ENCODE measurements around the gene CDCA7.
"Not testable (repeated sequence)": the region's sequence is repeated elsewhere in the genome, so short reads cannot be mapped to it uniquely, and the experiment has no call there.

CDCA7 gene

GRCh38 chr2:173327421-173327820 is 27.3 kb upstream of the CDCA7 start:
- POLR2A ChIA-PET: no interaction called here
- CTCF ChIA-PET: no interaction called here
- DNase-seq (ENCODE audit: extremely low spot score): no peak
- no peak for TF ChIP-seq BHLHE40 (IDR thresholded peaks at IDR 0.05; ENCODE audit: borderline replicate concordance)
- TF ChIP-seq SP1 (IDR thresholded peaks at IDR 0.05): no peak
- TF ChIP-seq TARDBP (IDR thresholded peaks at IDR 0.05): no peak
- no peak for TF ChIP-seq NFRKB (IDR thresholded peaks at IDR 0.05)
- no peak for TF ChIP-seq ZNF384 (IDR thresholded peaks at IDR 0.05)
- TF ChIP-seq CTBP1 (IDR thresholded peaks at IDR 0.05; ENCODE audit: borderline replicate concordance): no peak
- no peak for TF ChIP-seq ELF4 (IDR thresholded peaks at IDR 0.05)
- TF ChIP-seq, protein P1, sequence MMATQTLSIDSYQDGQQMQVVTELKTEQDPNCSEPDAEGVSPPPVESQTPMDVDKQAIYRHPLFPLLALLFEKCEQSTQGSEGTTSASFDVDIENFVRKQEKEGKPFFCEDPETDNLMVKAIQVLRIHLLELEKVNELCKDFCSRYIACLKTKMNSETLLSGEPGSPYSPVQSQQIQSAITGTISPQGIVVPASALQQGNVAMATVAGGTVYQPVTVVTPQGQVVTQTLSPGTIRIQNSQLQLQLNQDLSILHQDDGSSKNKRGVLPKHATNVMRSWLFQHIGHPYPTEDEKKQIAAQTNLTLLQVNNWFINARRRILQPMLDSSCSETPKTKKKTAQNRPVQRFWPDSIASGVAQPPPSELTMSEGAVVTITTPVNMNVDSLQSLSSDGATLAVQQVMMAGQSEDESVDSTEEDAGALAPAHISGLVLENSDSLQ (IDR thresholded peaks at IDR 0.05): no peak
- TF ChIP-seq HDGF (IDR thresholded peaks at IDR 0.05; ENCODE audit: borderline replicate concordance): no peak

DNA sequence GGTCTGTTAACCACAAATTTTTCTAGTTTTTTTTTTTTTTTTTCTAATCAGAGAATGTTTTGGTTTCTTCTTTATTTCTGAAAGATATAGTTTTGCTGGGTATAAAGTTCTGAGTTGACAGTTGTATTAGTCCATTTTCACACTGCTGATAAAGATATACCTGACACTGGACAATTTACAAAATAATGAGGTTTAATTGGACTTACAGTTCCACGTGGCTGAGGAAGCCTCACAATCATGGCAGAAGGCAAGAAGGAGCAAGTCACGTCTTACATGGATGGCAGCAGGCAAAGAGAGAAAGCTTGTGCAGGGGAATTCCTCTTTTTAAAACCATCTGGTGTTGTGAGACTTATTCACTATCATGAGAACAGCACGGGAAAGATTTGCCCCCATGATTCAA is 21.7 kb upstream of the CDCA7 start:
- POLR2A ChIA-PET; CTCF ChIA-PET; DNase-seq (ENCODE audit: extremely low spot score): not testable (repeated sequence)

- no peak for DNase-seq (ENCODE audit: extremely low spot score)
- TF ChIP-seq ELF4 (IDR thresholded peaks at IDR 0.05) (no peak), SUZ12 (IDR thresholded peaks at IDR 0.05) (no peak), L3MBTL2 (conservative IDR thresholded peaks at IDR 0.05) (no peak), FOXK2 (IDR thresholded peaks at IDR 0.05) (no peak), ZNF384 (IDR thresholded peaks at IDR 0.05) (no peak), FOXA1 (IDR thresholded peaks at IDR 0.05) (no peak), CTBP1 (IDR thresholded peaks at IDR 0.05; ENCODE audit: borderline replicate concordance) (no peak), LEF1 (IDR thresholded peaks at IDR 0.05; ENCODE audit: borderline replicate concordance) (no peak), FOXM1 (IDR thresholded peaks at IDR 0.05; ENCODE audit: borderline replicate concordance) (no peak), BHLHE40 (IDR thresholded peaks at IDR 0.05; ENCODE audit: borderline replicate concordance) (no peak), HDGF (IDR thresholded peaks at IDR 0.05; ENCODE audit: borderline replicate concordance) (no peak), ARNT (IDR thresholded peaks at IDR 0.05) (no peak), SP1 (IDR thresholded peaks at IDR 0.05) (no peak), TARDBP (IDR thresholded peaks at IDR 0.05) (no peak), NFRKB (IDR thresholded peaks at IDR 0.05) (no peak)
- TF ChIP-seq, protein P1 (IDR thresholded peaks at IDR 0.05): no peak
- ChIA-PET CTCF (no interaction called here), POLR2A (no interaction called here)
Measured at GRCh38 chr2:173339807-173340206, 14.9 kb upstream of the CDCA7 start.

DNA sequence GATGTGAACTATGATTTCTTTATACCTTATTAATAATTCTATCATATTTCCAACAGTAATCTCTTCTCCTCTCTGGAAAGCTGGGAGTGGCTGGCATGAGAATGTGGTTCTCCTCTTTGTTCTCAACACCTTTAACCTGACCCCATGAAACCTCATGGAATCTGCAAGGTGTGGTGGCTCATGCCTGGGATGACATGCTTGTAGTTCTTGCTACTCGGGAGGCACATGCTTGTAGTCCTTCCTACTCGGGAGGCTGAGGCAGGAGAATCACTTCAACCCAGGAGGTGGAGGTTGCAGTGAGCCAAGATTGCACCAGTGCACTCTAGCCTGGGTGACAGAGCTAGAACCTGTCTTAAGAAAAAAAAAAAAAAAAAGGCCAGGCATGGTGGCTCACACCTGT is 10.8 kb upstream of the CDCA7 start:
- DNase-seq (ENCODE audit: extremely low spot score): no peak
- ChIA-PET POLR2A (no interaction called here), CTCF (no interaction called here)
- TF ChIP-seq, protein P1 (IDR thresholded peaks at IDR 0.05): no peak
- TF ChIP-seq ARNT (IDR thresholded peaks at IDR 0.05) (no peak), SP1 (IDR thresholded peaks at IDR 0.05) (no peak), CTBP1 (IDR thresholded peaks at IDR 0.05; ENCODE audit: borderline replicate concordance) (no peak), HDGF (IDR thresholded peaks at IDR 0.05; ENCODE audit: borderline replicate concordance) (no peak)

- POLR2A ChIA-PET: no interaction called here
- no peak for DNase-seq (ENCODE audit: extremely low spot score)
- TF ChIP-seq BHLHE40 (IDR thresholded peaks at IDR 0.05; ENCODE audit: borderline replicate concordance) (no peak), SP1 (IDR thresholded peaks at IDR 0.05) (no peak), FOXM1 (IDR thresholded peaks at IDR 0.05; ENCODE audit: borderline replicate concordance) (no peak), ELF4 (IDR thresholded peaks at IDR 0.05) (no peak), HDGF (IDR thresholded peaks at IDR 0.05; ENCODE audit: borderline replicate concordance) (no peak), FOXK2 (IDR thresholded peaks at IDR 0.05) (no peak), LEF1 (IDR thresholded peaks at IDR 0.05; ENCODE audit: borderline replicate concordance) (no peak), FOXA1 (IDR thresholded peaks at IDR 0.05) (no peak), NFRKB (IDR thresholded peaks at IDR 0.05) (no peak), L3MBTL2 (conservative IDR thresholded peaks at IDR 0.05) (no peak), CTBP1 (IDR thresholded peaks at IDR 0.05; ENCODE audit: borderline replicate concordance) (no peak), ZNF384 (IDR thresholded peaks at IDR 0.05) (no peak), SUZ12 (IDR thresholded peaks at IDR 0.05) (no peak), ARNT (IDR thresholded peaks at IDR 0.05) (no peak), TARDBP (IDR thresholded peaks at IDR 0.05) (no peak)
- TF ChIP-seq, protein P1 (IDR thresholded peaks at IDR 0.05): no peak
- CTCF ChIA-PET: no interaction called here
Measured at GRCh38 chr2:173346035-173346434, 8.6 kb upstream of the CDCA7 start.

GRCh38 chr2:173347305-173348168 is 7.1 kb upstream of the CDCA7 start:
- CTCF ChIA-PET: no interaction called here
- TF ChIP-seq BHLHE40 (IDR thresholded peaks at IDR 0.05; ENCODE audit: borderline replicate concordance) (no peak), TARDBP (IDR thresholded peaks at IDR 0.05) (no peak), SP1 (IDR thresholded peaks at IDR 0.05) (no peak), L3MBTL2 (conservative IDR thresholded peaks at IDR 0.05) (no peak), ELF4 (IDR thresholded peaks at IDR 0.05) (no peak), FOXM1 (IDR thresholded peaks at IDR 0.05; ENCODE audit: borderline replicate concordance) (no peak), NFRKB (IDR thresholded peaks at IDR 0.05) (no peak), CTBP1 (IDR thresholded peaks at IDR 0.05; ENCODE audit: borderline replicate concordance) (no peak), LEF1 (IDR thresholded peaks at IDR 0.05; ENCODE audit: borderline replicate concordance) (no peak), ARNT (IDR thresholded peaks at IDR 0.05) (no peak), SUZ12 (IDR thresholded peaks at IDR 0.05) (no peak), FOXA1 (IDR thresholded peaks at IDR 0.05) (no peak), FOXK2 (IDR thresholded peaks at IDR 0.05) (no peak)
- TF ChIP-seq, protein P1 (IDR thresholded peaks at IDR 0.05): no peak
- DNase-seq (ENCODE audit: extremely low spot score): no peak
- POLR2A ChIA-PET: no interaction called here

Measured in HEK293T (cell line).